GM12891 (cell line): ENCODE measurements around the gene CPEB4.

ENCODE experiments used
- POLR2A ChIP-seq: IDR thresholded peaks from 2 replicates; pipeline ENCODE4 v1.6.1; 2011; ENCODE audit warnings: low read depth, low read length, control low read depth
- POLR2AphosphoS5 ChIP-seq: IDR thresholded peaks from 2 replicates; pipeline ENCODE4 v1.6.1; 2011; ENCODE audit warnings: low read depth, low read length, control low read depth
- SPI1 ChIP-seq: IDR thresholded peaks from 2 replicates; pipeline ENCODE4 v1.6.1; 2011; ENCODE audit warnings: low read depth, low read length, control low read depth
- TAF1 ChIP-seq: IDR thresholded peaks from 2 replicates; pipeline ENCODE4 v1.6.1; 2011; ENCODE audit warnings: low read depth, low read length, control low read depth

DNA sequence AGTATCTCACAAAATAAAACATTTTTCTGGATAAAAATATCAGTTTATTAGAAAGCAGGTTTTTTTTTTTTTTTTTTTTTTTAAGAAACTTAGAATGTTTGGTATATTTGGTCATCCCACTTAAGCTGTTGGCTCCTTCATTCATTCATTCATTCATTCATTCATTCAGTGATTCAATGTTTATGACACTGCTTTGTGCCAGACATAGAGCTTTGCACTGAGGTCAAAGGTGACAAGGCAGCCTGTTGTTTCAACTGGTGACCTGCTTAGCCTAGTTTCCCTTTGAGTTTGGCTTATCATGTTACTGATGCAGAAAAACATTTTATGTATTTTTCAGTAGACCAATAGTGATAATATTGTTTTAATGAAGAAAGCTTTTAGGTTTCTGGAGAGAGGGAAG lies 23.5 kb downstream of the CPEB4 start:
- TF ChIP-seq POLR2A (no peak), POLR2AphosphoS5 (no peak), TAF1 (no peak), SPI1 (no peak)
